ENCODE data around the gene NDUFS8. TPM values are rescaled to one million over a fixed set of nuclear protein-coding genes. Genes with fewer than 3 reads are reported as not detected.

The NDUFS8 gene
- total and polyA plus RNA-seq, 10 of the 15 experiments (the other 5 are each of a cell fraction or from before 2014, with no cell fraction given): 17.6 to 308 (median 120) TPM

DNA sequence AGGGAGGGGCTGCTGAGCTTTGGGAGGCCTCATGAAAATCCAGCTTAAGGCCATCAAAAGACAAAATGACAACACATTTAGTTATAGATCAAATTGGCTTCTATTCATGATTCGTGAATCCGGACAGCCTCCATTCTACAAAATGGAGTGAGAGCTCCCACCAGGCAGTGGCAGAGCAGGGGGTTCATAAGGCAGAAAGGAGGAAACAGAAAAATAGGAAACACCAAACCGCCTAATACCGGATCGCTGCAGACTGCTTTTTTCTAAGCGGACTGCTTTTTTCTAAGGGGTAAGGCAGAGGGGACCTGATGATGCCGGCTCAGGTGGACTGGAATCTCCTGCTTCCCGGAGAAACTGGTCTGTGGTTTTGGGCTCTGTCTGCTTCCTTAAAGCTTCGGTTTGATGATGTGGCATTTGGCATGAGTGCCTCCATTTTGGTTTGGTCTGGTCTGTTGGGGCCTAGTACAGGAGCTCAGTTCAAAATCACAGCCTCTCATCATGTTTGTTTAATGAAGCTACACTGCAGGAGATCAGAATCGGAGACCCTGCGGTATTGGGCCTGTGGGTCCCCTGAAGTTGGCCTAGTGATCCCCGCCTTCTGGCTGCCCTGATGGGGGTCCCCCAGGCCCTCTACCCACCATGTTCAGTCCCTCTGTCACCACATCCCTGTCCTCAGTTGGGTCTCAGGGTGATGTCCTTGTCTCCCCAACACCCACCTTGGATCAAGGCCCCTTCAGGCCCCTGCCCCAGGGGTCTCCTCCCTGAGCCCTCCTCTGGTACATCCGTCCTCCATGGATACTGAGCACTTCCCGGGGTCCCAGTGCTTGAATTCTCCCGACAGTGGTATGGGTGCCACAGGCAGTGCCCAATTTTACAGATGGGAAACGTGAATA is 19.2 kb upstream of the NDUFS8 start:
- Histone ChIP-seq H3K4me1 (ENCODE audit: control insufficient read depth, insufficient read depth, low read length) (peaks cover 19% of the 10 kb centered on the region), H4K20me1 (ENCODE audit: control insufficient read depth, insufficient read depth) (no peaks in the 10 kb centered on the region), H3K4me2 (ENCODE audit: control insufficient read depth, insufficient read depth) (no peak overlapping the region), H3K79me2 (ENCODE audit: control insufficient read depth, insufficient read depth, low read length) (no peaks in the 10 kb centered on the region), H3K9me3 (replicated peaks; ENCODE audit: control insufficient read depth, insufficient read depth, low read length) (no peaks in the 10 kb centered on the region), H3K4me3 (no peak overlapping the region), H3K27me3 (replicated peaks in 1 of 2; ENCODE audit: control insufficient read depth in 2 of 2, insufficient read depth in 2 of 2, low read length in 1 of 2) (no peaks in the 10 kb centered on the region), H3K27ac (ENCODE audit: control insufficient read depth, insufficient read depth) (no peak overlapping the region), H2AFZ (ENCODE audit: control insufficient read depth, low read depth, low read length) (no peak overlapping the region), H3K9ac (ENCODE audit: control insufficient read depth, insufficient read depth, low read length) (no peak overlapping the region), H3K36me3 (ENCODE audit: control insufficient read depth in 2 of 2, insufficient read depth in 2 of 2, low read length in 1 of 2) (no peaks in the 10 kb centered on the region)
- 57% methylated on average over 16 of the region's 16 CpGs for WGBS (ENCODE audit: insufficient coverage, insufficient replicate concordance, low lambda C conversion rate, missing lambda C conversion rate)
- FAIRE-seq (no peak), DNase-seq (ENCODE audit: low read depth, low spot score) (no peak), ATAC-seq (no peak)
- RAD21 ChIA-PET (ENCODE audit: unreplicated experiment): interaction anchor here (1.0 to 1.7 kb wide), 2 partner anchors 8 to 17 kb away, joined by 3 to 5 read pairs; no protein-coding TSS in a partner anchor
- CTCF ChIA-PET: interaction anchor here (3.0 to 4.6 kb wide), 3 partner anchors 194 to 286 kb away, joined by 10 to 57 read pairs (median 25); no protein-coding TSS in a partner anchor
- TF ChIP-seq IRF4 (IDR thresholded peaks at IDR 0.05; ENCODE audit: low read depth, low read length): no peak
- no peak for TF ChIP-seq EED (IDR thresholded peaks at IDR 0.05; ENCODE audit: low read depth)
- SMC1A ChIA-PET (ENCODE audit: uncharacterized antibody, unreplicated experiment): interaction anchor here (0.8 to 1.6 kb wide), 3 partner anchors 26 to 200 kb away, joined by 3 read pairs; no protein-coding TSS in a partner anchor
- intact Hi-C loops (cut with micrococcal nuclease; ENCODE audit: unreplicated experiment): no loop called here
- in situ Hi-C loops (cut with MboI): no loop called here
- BruUV-seq (replicated peaks): no TSS peak
- POLR2A ChIA-PET: interaction anchor here (0.5 to 0.7 kb wide), 2 partner anchors 191 to 198 kb away, joined by 3 read pairs; no protein-coding TSS in a partner anchor

DNA sequence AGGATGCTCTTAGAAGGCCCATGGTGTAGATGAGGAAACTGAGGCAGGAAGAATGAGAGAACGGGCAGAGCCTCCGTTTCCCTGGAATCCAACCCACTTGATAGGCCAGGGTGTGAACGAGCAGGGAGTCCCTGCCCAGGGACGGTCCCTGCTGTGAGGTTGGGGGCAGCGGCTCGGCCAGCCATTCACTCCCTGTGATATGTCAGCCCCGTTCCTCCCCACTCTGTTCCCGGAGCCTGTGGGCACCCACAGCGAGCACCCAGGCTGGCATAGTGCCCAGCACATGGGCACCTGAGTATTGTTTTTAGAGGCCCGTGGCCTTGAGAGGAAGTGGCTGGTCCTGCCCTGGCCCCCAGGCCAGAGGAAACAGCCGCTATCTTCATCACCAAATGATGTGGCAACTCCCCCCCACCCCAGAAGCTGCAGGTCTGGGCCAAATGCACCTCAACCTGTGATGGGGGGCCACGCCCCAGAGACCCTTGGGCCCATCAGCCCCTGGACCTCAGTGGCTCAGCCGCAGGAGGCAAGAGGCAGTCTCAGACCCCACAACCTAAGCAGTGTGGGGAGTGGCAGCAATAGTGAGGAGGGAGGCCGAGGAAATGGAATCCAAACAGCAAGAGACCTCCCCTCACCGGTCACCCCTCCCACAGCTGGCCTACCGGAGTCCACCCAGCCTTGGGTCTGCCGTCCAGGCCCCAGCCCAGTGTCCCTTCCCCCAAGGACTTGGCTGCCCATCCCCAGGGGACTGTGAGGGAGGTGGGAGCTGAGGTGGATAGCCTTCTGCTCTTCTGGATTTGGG is 18.2 kb upstream of the NDUFS8 start:
- Histone ChIP-seq H3K27me3 (replicated peaks in 1 of 2; ENCODE audit: control insufficient read depth in 2 of 2, insufficient read depth in 2 of 2, low read length in 1 of 2) (no peaks in the 10 kb centered on the region), H3K9ac (ENCODE audit: control insufficient read depth, insufficient read depth, low read length) (no peak overlapping the region), H3K36me3 (ENCODE audit: control insufficient read depth in 2 of 2, insufficient read depth in 2 of 2, low read length in 1 of 2) (no peaks in the 10 kb centered on the region), H3K9me3 (replicated peaks; ENCODE audit: control insufficient read depth, insufficient read depth, low read length) (no peaks in the 10 kb centered on the region), H3K4me1 (ENCODE audit: control insufficient read depth, insufficient read depth, low read length) (peaks cover 15% of the 10 kb centered on the region), H3K4me3 (no peak overlapping the region), H3K27ac (ENCODE audit: control insufficient read depth, insufficient read depth) (no peak overlapping the region), H3K79me2 (ENCODE audit: control insufficient read depth, insufficient read depth, low read length) (no peaks in the 10 kb centered on the region), H2AFZ (ENCODE audit: control insufficient read depth, low read depth, low read length) (no peak overlapping the region), H4K20me1 (ENCODE audit: control insufficient read depth, insufficient read depth) (no peaks in the 10 kb centered on the region), H3K4me2 (ENCODE audit: control insufficient read depth, insufficient read depth) (no peak overlapping the region)
- FAIRE-seq: no peak
- DNase-seq (ENCODE audit: low read depth, low spot score): no peak
- WGBS (ENCODE audit: insufficient coverage, insufficient replicate concordance, low lambda C conversion rate, missing lambda C conversion rate): 51% methylated on average over 17 of the region's 17 CpGs
- BruUV-seq (replicated peaks): no TSS peak
- ChIA-PET SMC1A (ENCODE audit: uncharacterized antibody, unreplicated experiment) (no interaction called here), RAD21 (ENCODE audit: unreplicated experiment) (interaction anchor here (1.0 kb wide), 1 partner anchor 184 kb away, joined by 3 read pairs; no protein-coding TSS in a partner anchor), POLR2A (no interaction called here), CTCF (no interaction called here)
- no peak for ATAC-seq
- intact Hi-C loops (cut with micrococcal nuclease; ENCODE audit: unreplicated experiment): no loop called here
- in situ Hi-C loops (cut with MboI): no loop called here
- TF ChIP-seq BACH1 (IDR thresholded peaks at IDR 0.05; ENCODE audit: borderline replicate concordance): no peak
- TF ChIP-seq, protein P1, sequence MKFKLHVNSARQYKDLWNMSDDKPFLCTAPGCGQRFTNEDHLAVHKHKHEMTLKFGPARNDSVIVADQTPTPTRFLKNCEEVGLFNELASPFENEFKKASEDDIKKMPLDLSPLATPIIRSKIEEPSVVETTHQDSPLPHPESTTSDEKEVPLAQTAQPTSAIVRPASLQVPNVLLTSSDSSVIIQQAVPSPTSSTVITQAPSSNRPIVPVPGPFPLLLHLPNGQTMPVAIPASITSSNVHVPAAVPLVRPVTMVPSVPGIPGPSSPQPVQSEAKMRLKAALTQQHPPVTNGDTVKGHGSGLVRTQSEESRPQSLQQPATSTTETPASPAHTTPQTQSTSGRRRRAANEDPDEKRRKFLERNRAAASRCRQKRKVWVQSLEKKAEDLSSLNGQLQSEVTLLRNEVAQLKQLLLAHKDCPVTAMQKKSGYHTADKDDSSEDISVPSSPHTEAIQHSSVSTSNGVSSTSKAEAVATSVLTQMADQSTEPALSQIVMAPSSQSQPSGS (IDR thresholded peaks at IDR 0.05; ENCODE audit: low read length): no peak
- no peak for TF ChIP-seq EZH2 (IDR thresholded peaks at IDR 0.05; ENCODE audit: borderline replicate concordance, control insufficient read depth, low read depth, low read length)
- TF ChIP-seq SUZ12 (IDR thresholded peaks at IDR 0.05; ENCODE audit: unreplicated experiment): no peak
- no peak for TF ChIP-seq CHD1 (IDR thresholded peaks at IDR 0.05; ENCODE audit: low read depth, low read length)
- TF ChIP-seq, protein P2, sequence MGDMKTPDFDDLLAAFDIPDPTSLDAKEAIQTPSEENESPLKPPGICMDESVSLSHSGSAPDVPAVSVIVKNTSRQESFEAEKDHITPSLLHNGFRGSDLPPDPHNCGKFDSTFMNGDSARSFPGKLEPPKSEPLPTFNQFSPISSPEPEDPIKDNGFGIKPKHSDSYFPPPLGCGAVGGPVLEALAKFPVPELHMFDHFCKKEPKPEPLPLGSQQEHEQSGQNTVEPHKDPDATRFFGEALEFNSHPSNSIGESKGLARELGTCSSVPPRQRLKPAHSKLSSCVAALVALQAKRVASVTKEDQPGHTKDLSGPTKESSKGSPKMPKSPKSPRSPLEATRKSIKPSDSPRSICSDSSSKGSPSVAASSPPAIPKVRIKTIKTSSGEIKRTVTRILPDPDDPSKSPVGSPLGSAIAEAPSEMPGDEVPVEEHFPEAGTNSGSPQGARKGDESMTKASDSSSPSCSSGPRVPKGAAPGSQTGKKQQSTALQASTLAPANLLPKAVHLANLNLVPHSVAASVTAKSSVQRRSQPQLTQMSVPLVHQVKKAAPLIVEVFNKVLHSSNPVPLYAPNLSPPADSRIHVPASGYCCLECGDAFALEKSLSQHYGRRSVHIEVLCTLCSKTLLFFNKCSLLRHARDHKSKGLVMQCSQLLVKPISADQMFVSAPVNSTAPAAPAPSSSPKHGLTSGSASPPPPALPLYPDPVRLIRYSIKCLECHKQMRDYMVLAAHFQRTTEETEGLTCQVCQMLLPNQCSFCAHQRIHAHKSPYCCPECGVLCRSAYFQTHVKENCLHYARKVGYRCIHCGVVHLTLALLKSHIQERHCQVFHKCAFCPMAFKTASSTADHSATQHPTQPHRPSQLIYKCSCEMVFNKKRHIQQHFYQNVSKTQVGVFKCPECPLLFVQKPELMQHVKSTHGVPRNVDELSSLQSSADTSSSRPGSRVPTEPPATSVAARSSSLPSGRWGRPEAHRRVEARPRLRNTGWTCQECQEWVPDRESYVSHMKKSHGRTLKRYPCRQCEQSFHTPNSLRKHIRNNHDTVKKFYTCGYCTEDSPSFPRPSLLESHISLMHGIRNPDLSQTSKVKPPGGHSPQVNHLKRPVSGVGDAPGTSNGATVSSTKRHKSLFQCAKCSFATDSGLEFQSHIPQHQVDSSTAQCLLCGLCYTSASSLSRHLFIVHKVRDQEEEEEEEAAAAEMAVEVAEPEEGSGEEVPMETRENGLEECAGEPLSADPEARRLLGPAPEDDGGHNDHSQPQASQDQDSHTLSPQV (IDR thresholded peaks at IDR 0.05): no peak
- TF ChIP-seq GATAD2B (conservative IDR thresholded peaks at IDR 0.05; ENCODE audit: low read depth): no peak

Measured in GM12878 (cell line).